GM12865 (cell line): ENCODE measurements around the gene SERINC2.

ENCODE experiments used
- DNase-seq: peaks from one replicate; pipeline ENCODE4 v3.0.0; 2010; ENCODE audit warnings: low read depth
- H3K4me3 ChIP-seq: 2 replicates; pipeline ENCODE4 v1.5.1; 2011; ENCODE audit warnings: mild to moderate bottlenecking, low read depth, low read length, control low read depth
- TF ChIP-seq, protein P1 (sequence below): IDR thresholded peaks from 2 replicates; pipeline ENCODE4 v1.5.1; 2011; ENCODE audit warnings: low read length, control low read depth, low read depth, inconsistent platforms; ENCODE audit not compliant: insufficient read depth; ENCODE audit errors: missing control alignments

The SERINC2 gene

DNA sequence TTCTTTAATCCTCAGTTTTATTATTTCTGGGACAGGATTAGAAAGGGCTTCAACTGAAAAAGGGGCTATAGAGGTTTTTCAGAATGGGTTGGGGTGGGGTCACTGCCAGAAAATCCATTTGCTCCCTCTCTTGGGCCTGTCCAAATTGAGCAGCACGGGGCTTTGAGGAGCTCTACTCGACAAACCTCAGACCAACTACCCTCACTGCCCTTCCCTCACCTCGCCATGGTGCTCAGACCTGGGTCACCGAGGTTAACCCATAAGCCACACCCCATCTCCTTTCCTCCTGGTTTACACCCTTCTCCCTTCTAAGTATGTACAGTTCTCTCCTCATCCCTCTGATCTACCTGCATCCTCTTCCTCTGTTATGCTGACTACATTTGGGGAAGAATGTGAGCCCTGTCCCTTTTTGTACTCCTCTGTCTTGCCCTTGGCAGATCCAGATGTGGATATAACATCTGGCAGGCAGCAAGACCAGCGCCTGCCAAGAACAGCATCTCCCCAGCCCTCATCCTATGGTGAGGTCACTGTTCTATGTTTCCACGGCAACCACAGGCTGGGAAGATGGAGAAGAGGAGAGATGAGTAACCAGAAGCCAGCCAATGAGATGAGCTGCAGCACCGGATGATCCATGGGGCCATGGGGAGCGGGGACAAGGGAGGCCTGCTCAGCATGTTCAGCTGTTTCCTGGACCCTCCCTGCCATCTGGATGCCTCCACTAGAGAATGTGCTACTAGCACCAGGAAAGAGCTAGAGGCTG, 36.5 kb upstream of the SERINC2 start:
- no peak overlapping the region for H3K4me3 ChIP-seq
- TF ChIP-seq, protein P1, sequence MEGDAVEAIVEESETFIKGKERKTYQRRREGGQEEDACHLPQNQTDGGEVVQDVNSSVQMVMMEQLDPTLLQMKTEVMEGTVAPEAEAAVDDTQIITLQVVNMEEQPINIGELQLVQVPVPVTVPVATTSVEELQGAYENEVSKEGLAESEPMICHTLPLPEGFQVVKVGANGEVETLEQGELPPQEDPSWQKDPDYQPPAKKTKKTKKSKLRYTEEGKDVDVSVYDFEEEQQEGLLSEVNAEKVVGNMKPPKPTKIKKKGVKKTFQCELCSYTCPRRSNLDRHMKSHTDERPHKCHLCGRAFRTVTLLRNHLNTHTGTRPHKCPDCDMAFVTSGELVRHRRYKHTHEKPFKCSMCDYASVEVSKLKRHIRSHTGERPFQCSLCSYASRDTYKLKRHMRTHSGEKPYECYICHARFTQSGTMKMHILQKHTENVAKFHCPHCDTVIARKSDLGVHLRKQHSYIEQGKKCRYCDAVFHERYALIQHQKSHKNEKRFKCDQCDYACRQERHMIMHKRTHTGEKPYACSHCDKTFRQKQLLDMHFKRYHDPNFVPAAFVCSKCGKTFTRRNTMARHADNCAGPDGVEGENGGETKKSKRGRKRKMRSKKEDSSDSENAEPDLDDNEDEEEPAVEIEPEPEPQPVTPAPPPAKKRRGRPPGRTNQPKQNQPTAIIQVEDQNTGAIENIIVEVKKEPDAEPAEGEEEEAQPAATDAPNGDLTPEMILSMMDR: no peak
- no peak for DNase-seq

DNA sequence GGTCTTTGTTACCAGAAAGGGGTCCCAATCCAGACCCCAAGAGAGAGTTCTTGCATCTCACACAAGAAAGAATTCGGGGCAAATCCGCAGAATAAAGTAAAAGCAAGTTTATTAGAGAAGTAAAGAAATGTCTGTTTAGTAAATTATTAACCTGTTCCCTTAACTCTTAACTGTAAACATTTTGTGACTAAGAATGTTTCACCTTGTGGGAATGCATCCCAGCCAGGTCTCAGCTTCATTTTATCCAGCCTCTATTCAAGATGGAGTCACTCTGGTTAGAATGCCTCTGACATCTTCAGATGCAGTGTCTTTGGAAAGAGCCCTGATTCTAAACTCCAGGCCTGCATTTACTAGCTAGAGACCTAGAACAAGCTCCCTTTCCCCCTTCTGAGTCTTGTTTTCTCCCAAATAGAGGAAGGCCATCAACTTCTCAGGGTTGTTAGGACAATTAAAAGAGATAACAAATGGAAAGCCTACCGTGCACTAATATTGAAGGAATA, 35.6 kb upstream of the SERINC2 start:
- no peak for DNase-seq
- TF ChIP-seq, protein P1: no peak
- no peak overlapping the region for H3K4me3 ChIP-seq

DNA sequence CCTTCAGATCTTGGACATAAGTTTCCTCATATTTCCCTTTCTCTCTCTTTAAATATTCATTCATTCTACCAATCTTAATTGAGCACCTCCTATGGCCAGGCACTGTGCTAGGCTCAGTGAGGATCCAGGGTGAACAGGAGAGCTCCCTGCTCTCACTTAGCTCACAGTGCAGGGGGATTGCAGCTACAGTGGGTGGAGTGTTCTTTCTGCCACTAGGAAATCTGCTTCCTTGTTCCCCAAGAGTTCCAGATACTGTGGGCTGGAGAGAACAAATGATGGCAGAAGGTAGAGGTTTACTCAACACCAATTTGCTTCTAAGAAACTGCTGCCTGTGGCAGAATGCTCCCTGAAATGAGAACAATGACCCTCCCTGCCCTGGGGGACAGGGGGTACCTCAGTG, 35.0 kb upstream of the SERINC2 start:
- TF ChIP-seq, protein P1: no peak
- no peak for DNase-seq
- H3K4me3 ChIP-seq: no peak overlapping the region

DNA sequence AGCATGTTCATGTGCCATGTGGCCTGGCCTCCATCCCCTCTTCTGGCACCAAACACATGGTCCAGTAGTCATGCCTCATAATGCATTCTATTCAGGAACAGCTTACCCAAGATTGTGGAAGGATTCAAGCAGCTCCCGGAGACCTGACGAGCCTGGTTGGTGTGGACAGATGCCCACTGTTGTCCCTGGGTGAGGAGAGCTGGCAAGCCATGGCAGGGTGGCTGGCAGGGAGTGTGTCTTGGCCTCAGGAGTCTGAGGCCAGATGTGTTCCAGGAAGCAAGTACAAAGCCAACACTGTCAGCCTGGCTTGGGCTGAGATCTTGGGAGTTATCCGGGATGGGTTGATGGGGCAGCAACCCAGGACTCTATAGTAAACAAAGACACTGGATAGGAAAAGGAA, 32.8 kb upstream of the SERINC2 start:
- H3K4me3 ChIP-seq: no peak overlapping the region
- TF ChIP-seq, protein P1: no peak
- DNase-seq: no peak

DNA sequence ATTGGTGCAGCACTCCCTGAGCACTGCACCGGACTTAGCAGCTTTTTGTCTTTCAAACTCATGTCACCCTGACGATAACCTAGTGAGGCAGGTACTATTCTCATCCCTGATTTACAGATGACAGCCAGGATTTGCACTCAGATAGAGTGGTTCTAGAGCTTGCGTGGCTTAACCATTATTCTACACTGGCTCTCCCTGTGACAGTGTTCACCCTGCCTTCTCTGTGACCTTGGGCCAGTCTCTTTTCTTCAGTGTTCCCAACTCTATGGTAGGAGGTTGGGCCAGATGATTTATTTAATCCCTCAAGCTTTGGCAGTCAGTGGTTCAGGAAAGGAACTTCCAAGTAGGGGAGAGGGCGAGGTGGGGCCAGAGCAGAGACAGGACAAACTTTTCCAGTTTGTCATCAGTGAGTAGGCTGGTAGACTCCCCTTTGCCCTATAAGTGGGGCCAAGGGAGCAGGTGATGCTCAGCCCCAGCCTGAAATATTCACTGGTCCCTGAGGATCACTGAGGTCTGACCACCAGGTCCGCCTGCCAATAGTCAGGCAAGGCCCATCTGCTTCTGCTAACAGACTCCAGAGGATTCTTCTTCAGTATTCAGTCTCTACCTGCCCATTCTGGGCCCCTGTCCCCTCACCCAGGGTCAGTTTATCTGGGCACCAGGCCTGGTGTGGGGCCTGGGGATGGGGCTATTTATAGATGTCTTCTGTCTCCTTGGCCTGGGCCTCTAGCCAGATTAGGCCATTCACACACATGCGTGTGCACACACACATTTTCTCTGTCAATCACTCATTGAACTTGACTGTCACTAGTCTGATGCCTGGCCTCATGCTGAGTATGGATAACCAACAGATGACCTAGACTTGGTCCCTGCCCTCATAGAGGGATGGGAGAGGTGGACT, 31.4 kb upstream of the SERINC2 start:
- TF ChIP-seq, protein P1: no peak
- no peak for DNase-seq
- no peak overlapping the region for H3K4me3 ChIP-seq

DNA sequence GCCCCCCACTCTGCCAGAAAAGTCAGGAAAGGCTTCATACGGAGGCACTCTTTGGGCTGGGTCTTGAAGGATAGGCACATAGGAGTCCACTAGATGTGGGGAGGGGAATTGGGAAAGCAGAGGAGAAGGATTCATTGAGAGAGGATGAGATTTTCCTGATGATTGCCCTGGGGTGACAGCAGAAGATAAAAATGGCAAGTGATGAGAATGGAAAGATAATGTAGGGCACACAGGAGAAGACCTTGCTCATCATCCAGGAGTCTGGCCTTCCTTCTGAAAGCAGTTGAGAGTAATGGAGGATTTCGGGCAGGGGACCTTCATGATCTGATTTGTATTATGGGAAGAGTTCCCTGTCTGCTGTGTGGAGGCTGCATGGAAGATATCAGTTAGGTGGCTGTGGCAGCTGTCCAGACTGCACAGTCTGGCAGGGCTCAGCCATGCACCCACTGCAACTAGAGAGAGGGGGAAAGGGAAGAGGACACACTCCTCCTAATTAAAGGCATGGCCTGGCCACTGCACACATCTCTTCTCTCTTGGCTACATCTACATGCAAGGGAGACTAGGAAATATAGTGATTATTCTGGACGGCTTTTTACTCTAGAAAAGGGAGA, 30.5 kb upstream of the SERINC2 start:
- H3K4me3 ChIP-seq: no peak overlapping the region
- no peak for DNase-seq
- TF ChIP-seq, protein P1: no peak
